ENCODE measurements around the gene PLCB1.
"Not testable (repeated sequence)": the region's sequence is repeated elsewhere in the genome, so short reads cannot be mapped to it uniquely, and the experiment has no call there.

Gene PLCB1

DNA sequence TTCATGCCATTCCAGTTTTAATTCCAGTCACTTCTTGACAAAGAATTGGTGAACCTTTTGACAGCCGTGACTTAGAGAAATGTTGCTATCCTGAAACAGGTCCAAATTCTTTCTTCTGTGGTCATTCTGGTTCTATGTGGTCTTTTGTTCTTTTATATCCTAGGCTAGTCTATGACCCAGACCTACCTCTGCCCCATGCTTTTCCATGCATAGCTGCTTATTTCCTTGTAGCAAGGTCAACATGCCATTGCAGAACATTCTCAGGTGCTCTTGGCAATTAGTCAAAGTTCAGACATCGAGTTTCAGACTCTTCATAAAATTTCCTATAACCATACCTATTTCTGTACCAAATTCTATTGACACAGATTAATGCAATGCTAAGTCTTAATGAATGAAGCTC lies 202.6 kb downstream of the PLCB1 start:
- DNase-seq (ENCODE audit: low read depth, low spot score) = no peak

DNA sequence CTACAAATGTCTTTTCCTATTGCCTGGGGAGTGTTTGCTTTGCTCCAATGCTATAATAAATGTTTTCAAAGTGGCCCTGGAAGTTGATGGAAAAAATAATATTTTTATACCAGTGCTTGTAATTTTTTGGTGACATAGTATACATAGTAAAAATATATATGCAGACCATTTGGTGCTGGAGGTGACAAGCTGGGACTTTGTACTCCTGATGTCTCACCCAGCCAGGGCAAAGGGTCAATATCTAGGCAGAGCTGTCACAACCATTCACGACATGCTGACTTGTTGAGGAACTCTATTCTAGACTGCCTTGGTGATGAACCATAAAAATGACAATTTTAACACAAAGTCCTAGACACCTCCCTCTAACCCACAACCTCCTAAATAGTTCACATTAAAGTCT lies 203.0 kb downstream of the PLCB1 start:
- DNase-seq (ENCODE audit: low read depth, low spot score) = no peak

- DNase-seq (ENCODE audit: low read depth, low spot score) = no peak
These were observed 203.6 kb downstream of the PLCB1 start for GRCh38 chr20:8335495-8336195.

GRCh38 chr20:8339349-8339748 lies 207.3 kb downstream of the PLCB1 start:
- no peak for DNase-seq (ENCODE audit: low read depth, low spot score)

GRCh38 chr20:8342391-8342790 lies 210.3 kb downstream of the PLCB1 start:
- DNase-seq (ENCODE audit: low read depth, low spot score) = no peak

DNA sequence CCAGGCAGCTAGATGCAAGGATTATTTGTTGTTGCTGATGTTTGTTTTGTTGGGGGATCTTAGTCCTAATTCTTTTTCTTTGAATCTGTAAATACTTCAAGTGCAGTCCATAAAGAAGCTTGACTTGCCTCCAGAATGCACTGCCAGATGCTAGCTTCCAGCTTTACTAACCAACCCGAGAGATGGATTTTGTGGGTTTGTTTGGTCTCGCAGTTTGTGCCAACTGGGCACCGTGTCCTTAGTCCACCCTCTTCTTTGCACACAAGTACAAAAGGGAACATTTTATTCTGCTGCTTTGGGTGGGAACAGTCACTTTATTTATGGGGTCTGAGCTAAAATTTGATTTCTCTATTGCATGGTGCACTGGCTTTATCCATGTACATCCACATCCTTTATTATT lies 212.0 kb downstream of the PLCB1 start:
- DNase-seq (ENCODE audit: low read depth, low spot score) = no peak

- DNase-seq (ENCODE audit: low read depth, low spot score) = no peak
These were observed 212.6 kb downstream of the PLCB1 start for GRCh38 chr20:8344631-8345030.

DNA sequence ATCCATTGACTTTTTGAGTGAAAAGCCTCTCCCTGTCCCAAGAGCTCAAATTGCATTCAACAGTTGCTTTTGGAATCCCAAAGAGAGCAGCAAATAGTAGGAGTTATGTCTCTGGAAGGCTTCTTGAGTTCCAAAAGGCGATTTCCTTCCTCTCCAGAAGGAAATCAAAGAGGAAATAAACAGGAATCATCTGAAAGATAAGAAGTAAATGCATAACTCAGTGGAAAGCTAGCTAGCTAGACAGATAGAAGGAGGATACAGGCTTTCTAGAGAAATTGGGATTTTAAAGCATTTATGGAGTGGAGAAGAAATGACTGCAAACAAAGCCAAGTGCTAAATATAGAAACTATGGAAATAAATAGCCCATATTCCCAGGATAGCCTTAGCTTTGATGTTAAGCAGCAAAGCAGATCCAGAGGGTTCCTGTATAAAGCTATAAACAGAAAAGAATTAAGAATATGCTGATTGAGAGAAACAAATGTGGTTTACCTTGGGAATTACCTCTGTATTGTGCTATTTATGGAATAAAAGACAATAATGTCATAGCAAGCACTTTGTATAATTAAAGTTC lies 214.7 kb downstream of the PLCB1 start:
- DNase-seq (ENCODE audit: low read depth, low spot score) = no peak

GRCh38 chr20:8350225-8350624 lies 218.2 kb downstream of the PLCB1 start:
- DNase-seq (ENCODE audit: low read depth, low spot score) = not testable (repeated sequence)

GRCh38 chr20:8352486-8352885 lies 220.4 kb downstream of the PLCB1 start:
- no peak for DNase-seq (ENCODE audit: low read depth, low spot score)

DNA sequence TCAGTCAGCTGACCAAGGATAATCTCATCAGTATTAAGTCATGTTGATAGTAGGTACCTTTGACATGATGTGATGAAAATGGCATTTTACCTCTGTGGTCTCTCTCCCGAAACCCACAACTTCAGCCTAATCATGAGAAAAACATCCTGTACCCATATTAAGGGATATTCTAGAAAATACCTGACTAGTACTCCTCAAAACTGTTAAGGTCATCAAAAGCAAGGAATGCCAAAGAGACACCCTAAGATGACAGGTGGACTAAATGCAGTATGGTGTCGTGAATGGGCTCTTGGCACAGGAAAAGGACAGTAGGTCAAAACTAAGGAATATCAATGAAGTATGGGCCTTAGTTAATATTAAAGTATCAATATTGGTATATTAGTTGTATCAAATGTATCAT lies 221.4 kb downstream of the PLCB1 start:
- no peak for DNase-seq (ENCODE audit: low read depth, low spot score)

GRCh38 chr20:8355453-8355852 lies 223.4 kb downstream of the PLCB1 start:
- DNase-seq (ENCODE audit: low read depth, low spot score) = no peak

GRCh38 chr20:8356806-8357205 lies 224.7 kb downstream of the PLCB1 start:
- DNase-seq (ENCODE audit: low read depth, low spot score) = no peak

- no peak for DNase-seq (ENCODE audit: low read depth, low spot score)
These were observed 225.6 kb downstream of the PLCB1 start for GRCh38 chr20:8357703-8358102.

- no peak for DNase-seq (ENCODE audit: low read depth, low spot score)
These were observed 228.0 kb downstream of the PLCB1 start for GRCh38 chr20:8360035-8360434.

DNA sequence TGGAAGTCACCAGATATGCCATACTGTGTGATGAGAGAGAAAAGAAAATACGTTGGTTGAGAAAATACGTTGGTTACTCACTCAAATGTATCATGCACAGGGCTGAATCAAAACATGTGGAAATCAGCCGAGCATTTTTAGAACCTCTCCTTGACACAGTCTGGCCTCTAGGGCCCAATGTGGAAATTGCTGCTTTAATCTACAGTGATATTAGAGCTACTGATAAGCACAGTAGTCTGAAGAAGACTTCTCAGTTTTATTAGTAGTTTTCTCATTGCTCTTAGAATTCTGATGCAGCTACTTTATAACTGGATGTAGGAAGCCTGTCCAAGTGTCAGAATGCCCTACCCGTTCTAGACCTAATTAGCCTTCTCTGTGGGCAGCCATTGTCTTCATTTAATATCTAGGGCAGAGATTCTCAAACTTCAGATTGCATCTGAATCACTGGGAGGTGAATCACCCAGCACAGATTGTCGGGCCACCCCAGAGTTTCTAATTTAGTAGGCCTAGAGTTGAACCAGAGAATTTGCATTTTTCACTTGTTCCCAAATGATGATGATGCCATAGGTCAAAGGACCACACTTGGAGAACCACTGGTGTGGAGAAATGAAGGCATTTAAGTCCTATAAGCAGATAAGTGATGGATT lies 229.1 kb downstream of the PLCB1 start:
- no peak for DNase-seq (ENCODE audit: low read depth, low spot score)

DNA sequence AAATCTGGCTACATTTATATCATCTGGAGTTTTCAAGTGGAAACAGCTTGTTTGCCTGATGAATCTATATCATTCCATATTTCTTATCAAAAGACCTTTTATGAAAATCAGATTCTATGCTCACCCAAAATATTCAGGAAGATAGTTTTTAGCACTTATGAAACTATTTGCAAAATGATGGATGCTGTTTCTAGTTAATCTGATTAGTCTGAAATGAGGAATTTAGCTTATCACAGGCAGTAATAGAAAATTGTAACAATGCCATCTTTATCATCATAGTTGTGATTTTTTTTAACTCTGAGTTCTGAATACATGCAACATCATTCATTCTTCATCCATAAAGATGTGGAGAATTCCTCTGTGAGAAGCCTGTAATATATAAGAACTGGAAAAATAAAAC lies 229.7 kb downstream of the PLCB1 start:
- no peak for DNase-seq (ENCODE audit: low read depth, low spot score)

GRCh38 chr20:8362457-8362856 lies 230.4 kb downstream of the PLCB1 start:
- no peak for DNase-seq (ENCODE audit: low read depth, low spot score)

- DNase-seq (ENCODE audit: low read depth, low spot score) = no peak
These were observed 232.1 kb downstream of the PLCB1 start for GRCh38 chr20:8363970-8364733.

DNA sequence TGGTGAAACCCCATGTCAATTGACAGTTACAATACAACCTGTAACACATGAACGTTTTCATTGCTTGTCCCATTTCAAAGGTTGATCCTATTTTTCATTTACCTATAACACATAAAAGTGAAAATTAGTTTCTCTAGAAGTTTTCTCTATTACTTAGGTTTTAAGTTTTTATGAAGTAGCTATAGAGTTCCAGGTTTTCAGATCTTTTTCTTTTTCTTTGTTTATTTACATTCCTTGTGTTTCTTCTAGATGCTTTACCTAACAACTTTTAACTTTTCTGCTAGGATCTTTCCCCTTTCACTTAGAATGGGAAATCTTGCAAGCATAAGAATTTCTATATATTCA lies 232.6 kb downstream of the PLCB1 start:
- DNase-seq (ENCODE audit: low read depth, low spot score) = no peak

GRCh38 chr20:8365634-8366033 lies 233.6 kb downstream of the PLCB1 start:
- DNase-seq (ENCODE audit: low read depth, low spot score) = no peak

DNA sequence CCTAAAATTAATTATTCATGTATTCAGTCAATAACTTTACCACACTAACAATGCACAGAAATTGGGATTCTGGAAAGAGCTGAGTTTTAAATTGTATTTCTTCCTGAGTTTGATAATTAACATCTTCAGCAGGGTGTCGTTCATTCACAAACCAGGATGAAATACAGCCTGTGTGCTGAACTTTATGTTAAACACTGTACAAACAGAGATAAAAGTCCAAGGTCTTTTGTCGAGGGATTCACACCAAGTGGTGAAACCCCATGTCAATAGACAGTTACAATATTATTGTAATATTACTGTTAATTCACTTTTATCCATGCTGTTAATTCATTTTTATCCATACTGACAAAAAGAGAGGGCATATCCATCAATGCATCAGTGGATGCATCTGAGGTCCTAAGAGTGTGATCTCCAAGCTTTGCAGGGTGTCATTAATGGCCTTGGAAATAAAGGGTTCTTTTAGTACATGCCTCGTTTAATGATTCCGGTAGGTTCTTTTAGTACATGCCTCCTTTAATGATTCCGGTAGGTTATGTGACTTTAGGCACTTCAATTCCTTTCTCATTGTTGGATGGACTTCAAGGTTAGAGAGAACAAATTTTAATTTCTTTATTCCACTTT lies 234.3 kb downstream of the PLCB1 start:
- DNase-seq (ENCODE audit: low read depth, low spot score) = no peak

Measured in iPS DF 19.7 (cell line).